BLaER1 (cell line): Measurements from ENCODE around the gene KRTAP5-2.
"Not testable (repeated sequence)": the region's sequence is repeated elsewhere in the genome, so short reads cannot be mapped to it uniquely, and the experiment has no call there.

Experiments
- H3K27ac ChIP-seq: shearing (Covaris generic); formaldehyde crosslinking; 2 replicates; pipeline ENCODE4 v1.8.1; 2022
- H3K27me3 ChIP-seq: shearing (Covaris generic); formaldehyde crosslinking; 2 replicates; pipeline ENCODE4 v1.8.1; 2022
- H3K36me3 ChIP-seq: shearing (Covaris generic); formaldehyde crosslinking; 2 replicates; pipeline ENCODE4 v1.8.1; 2022
- H3K4me1 ChIP-seq: shearing (Covaris generic); formaldehyde crosslinking; 2 replicates; pipeline ENCODE4 v1.8.1; 2022
- H3K4me2 ChIP-seq: shearing (Covaris generic); formaldehyde crosslinking; 2 replicates; pipeline ENCODE4 v1.8.1; 2022
- H3K4me3 ChIP-seq: shearing (Covaris generic); formaldehyde crosslinking; 2 replicates; pipeline ENCODE4 v1.8.1; 2022
- H3K9ac ChIP-seq: shearing (Covaris generic); formaldehyde crosslinking; 2 replicates; pipeline ENCODE4 v1.8.1; 2022
- H3K9me3 ChIP-seq: shearing (Covaris generic); formaldehyde crosslinking; 2 replicates; pipeline ENCODE4 v1.8.1; 2022
- H4K20me1 ChIP-seq: shearing (Covaris generic); formaldehyde crosslinking; 2 replicates; pipeline ENCODE4 v1.8.1; 2022
- Cebpa-rat ChIP-seq: shearing (Covaris generic); IDR thresholded peaks from 2 replicates; pipeline ENCODE4 v1.8.1; 2022

Gene KRTAP5-2, protein sequence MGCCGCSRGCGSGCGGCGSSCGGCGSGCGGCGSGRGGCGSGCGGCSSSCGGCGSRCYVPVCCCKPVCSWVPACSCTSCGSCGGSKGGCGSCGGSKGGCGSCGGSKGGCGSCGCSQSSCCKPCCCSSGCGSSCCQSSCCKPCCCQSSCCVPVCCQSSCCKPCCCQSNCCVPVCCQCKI

DNA sequence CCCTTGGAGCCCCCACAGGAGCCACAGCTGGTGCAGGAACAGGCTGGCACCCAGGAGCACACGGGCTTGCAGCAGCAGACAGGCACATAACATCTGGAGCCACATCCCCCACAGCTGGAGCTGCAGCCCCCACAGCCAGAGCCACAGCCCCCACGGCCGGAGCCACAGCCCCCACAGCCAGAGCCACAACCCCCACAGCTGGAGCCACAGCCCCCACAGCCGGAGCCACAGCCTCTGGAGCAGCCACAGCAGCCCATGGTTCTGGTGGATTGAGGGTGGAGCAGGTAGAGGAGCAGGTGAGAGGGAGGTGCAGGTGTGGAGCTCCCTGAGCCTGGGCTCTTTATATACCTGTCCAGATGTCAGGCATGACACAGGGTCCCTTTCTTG lies at the start of gene KRTAP5-2:
TSS of gene KRTAP5-2 (minus strand) at position 301 of the 387 bp plus-strand sequence. CDS start at position 257, 44 bp downstream.
- Histone ChIP-seq H3K27ac (no peak within 1 kb of the TSS), H3K4me3 (no peak within 1 kb of the TSS), H3K4me2 (peak within 1 kb of the TSS; percentile 34; the same call in 1 of the 2 replicates), H3K4me1 (peaks cover 14% of the 10 kb centered on the region; the same call in 1 of the 2 replicates), H3K9me3 (no peaks in the 10 kb centered on the region), H3K27me3 (no peaks in the 10 kb centered on the region), H4K20me1 (no peaks in the 10 kb centered on the region), H3K36me3 (no peaks in the 10 kb centered on the region), H3K9ac (no peak within 1 kb of the TSS)
- no peak for TF ChIP-seq Cebpa-rat

DNA sequence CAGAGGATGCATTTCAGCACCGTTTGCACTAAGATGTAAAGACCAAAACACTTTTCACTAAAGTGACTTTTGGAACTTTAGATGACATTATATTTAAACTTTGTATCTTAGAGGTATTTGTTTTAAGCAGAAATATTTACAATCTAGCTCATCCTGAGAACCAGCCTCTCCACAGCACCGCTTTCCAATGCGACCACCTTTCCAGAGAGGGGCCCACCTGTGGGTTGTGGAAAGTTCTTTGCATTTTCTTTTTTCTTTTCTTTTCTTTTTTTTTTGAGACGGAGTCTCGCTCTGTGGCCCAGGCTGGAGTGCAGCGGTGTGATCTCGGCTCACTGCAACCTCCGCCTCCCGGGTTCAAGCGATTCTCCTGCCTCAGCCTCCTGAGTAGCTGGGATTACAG lies 48.4 kb upstream of the KRTAP5-2 start:
- H3K4me1 ChIP-seq: peaks cover 12% of the 10 kb centered on the region
- not testable (repeated sequence) for H3K9me3 ChIP-seq, H3K4me2 ChIP-seq, H3K27ac ChIP-seq, H3K9ac ChIP-seq, H3K4me3 ChIP-seq, H4K20me1 ChIP-seq, H3K36me3 ChIP-seq, H3K27me3 ChIP-seq

DNA sequence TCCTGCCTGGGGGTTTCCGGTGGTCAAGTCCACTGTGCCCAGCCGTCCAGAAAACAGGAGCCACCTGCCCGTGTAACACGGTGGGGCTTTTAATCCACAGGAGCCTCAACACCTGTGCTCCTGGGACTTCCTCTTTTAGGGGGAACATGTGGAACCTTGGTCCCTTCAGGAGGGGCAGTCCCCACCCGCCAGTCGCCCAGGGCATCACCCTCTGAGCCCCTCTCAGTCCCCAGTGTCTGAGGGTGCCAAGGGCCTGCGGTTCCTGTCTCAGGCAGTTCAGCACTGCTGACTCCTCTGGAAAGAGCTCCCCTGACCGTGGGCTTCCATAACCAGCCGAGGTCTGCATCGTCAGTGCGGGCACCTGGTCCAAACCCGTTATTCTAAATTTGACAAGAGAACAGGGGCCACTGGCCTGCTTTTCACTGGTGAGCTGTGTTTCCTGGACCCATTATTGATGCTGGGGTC lies 47.3 kb upstream of the KRTAP5-2 start:
- H3K4me2 ChIP-seq: peak overlapping the region; percentile 52
- no peak overlapping the region for H3K27ac ChIP-seq
- H3K4me1 ChIP-seq: peaks cover 12% of the 10 kb centered on the region
- TF ChIP-seq Cebpa-rat: no peak
- no peaks in the 10 kb centered on the region; the same call in 1 of the 2 replicates for H4K20me1 ChIP-seq
- H3K36me3 ChIP-seq: no peaks in the 10 kb centered on the region
- peaks cover 13% of the 10 kb centered on the region; the same call in 1 of the 2 replicates for H3K27me3 ChIP-seq
- H3K9ac ChIP-seq: no peak overlapping the region
- H3K9me3 ChIP-seq: no peaks in the 10 kb centered on the region
- H3K4me3 ChIP-seq: no peak overlapping the region

DNA sequence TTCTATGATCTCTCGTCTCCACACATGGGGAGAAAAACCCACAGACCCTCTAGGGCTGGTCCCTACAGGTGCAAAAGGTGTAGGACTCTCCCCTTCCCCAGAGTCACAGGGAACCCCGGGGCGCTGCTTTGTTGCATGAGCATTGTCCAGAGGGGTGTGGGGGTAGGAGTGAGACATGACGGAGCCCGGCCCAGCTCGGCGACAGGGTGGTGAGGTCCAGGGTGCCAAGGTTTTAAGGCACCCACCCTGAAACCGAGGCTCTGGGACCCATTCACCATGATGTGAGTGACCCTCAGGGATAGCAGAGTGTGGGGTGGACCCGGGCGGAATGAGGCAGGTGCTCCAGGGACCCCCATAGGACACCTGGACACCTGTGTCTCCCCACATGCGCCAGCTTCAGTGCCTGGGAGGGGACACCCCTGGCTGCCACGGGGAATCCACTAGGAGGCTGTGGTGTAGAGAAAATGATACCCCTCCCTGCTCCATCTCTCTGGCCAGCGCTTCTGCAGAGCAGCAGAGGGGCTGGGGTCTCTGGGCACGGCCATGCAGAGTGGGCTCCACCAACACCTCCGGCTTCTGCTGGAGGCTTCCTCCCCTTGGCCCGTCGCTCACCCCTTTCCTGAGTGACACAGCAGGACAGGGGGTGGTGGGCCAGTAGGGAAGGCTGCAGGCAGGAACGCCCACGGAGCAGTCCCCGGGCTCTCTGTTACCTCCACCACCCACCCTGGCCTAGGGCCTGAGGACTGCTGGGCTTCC lies 46.7 kb upstream of the KRTAP5-2 start:
- no peak for TF ChIP-seq Cebpa-rat
- Histone ChIP-seq H3K27ac (no peak overlapping the region), H3K4me1 (peaks cover 12% of the 10 kb centered on the region), H3K36me3 (no peaks in the 10 kb centered on the region), H4K20me1 (no peaks in the 10 kb centered on the region; the same call in 1 of the 2 replicates), H3K9ac (no peak overlapping the region), H3K4me2 (peak overlapping the region; percentile 52), H3K4me3 (no peak overlapping the region), H3K27me3 (peaks cover 17% of the 10 kb centered on the region; the same call in 1 of the 2 replicates), H3K9me3 (no peaks in the 10 kb centered on the region)

DNA sequence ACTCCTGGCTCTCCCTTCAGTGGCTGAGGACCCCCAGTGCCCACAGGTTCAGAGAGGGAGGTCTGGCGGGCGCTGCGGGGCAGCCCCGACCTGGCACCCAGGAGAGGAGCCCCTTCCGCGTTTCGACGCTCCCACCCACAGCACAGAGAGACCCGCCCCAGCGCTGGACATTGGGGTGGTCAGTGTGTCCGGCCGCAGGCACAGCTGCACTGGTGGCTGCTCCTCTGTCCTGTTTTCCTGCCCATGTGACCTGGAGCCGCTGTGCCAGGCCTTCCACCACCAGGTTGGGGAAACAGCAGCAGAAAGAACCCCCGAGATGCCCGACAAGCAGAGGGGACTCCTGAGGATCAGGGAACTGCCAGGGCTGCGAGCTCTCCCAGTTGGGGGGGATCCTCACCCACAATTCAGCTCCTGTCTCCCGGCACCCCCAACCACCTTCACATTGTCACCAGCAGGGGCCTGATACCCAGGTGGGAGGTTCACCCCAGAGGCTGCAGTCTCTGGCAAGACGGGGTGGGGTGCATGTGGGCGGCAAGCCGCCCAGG lies 45.1 kb upstream of the KRTAP5-2 start:
- TF ChIP-seq Cebpa-rat: no peak
- no peaks in the 10 kb centered on the region; the same call in 1 of the 2 replicates for H4K20me1 ChIP-seq
- H3K4me1 ChIP-seq: peaks cover 12% of the 10 kb centered on the region

DNA sequence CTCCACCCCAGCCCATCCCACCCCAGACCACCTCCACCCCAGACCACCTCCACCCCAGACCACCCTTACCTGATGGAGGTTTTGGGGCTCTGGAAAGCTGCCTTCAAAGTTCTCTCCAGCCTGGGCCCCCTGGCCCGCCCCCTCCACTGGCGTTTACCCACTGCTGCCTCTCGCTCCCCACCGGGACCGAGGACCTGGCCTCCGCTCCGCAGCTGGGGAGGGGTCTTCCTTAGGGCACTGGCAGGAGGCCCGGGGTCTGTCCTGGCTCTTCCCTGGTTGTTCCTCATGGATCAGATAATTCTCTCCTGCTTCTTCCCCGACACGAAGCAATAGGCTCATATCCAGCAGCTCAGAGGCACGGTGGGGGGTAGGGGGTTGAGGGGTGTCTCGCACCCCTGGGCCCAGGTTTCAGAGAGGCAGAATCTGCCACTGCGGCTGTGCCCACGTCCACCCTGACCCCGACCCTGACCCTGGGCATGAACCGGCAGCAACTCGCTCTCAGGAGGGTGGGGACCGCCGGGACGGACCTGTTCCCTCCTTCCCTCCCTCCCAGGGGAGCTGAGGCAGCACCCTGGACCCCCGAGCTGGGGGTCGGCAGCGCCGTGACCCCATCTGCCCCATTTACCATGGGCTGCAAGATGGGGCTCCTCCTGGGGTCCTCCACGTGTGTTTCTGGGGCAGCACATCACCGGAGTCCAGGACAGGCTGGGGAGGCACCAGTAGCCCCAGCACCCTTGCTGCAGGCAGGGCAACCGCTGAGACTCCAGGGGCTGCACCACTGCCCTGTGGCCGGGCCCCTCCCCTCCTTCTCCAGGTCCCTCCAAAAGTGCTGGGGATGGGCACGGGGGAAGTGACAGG lies 44.4 kb upstream of the KRTAP5-2 start:
- no peaks in the 10 kb centered on the region for H3K9me3 ChIP-seq
- TF ChIP-seq Cebpa-rat: no peak
- no peaks in the 10 kb centered on the region; the same call in 1 of the 2 replicates for H4K20me1 ChIP-seq
- no peak overlapping the region for H3K4me3 ChIP-seq
- peaks cover 12% of the 10 kb centered on the region for H3K4me1 ChIP-seq
- no peak overlapping the region for H3K9ac ChIP-seq
- H3K36me3 ChIP-seq: no peaks in the 10 kb centered on the region
- H3K4me2 ChIP-seq: no peak overlapping the region
- H3K27me3 ChIP-seq: peaks cover 17% of the 10 kb centered on the region; the same call in 1 of the 2 replicates
- H3K27ac ChIP-seq: no peak overlapping the region

More for the DNA sequence above, 45.1 kb upstream of the KRTAP5-2 start:
- no peak overlapping the region for H3K27ac ChIP-seq
- H3K9me3 ChIP-seq: no peaks in the 10 kb centered on the region
- H3K4me2 ChIP-seq: no peak overlapping the region
- H3K9ac ChIP-seq: no peak overlapping the region
- peaks cover 17% of the 10 kb centered on the region; the same call in 1 of the 2 replicates for H3K27me3 ChIP-seq
- H3K4me3 ChIP-seq: no peak overlapping the region
- no peaks in the 10 kb centered on the region for H3K36me3 ChIP-seq

DNA sequence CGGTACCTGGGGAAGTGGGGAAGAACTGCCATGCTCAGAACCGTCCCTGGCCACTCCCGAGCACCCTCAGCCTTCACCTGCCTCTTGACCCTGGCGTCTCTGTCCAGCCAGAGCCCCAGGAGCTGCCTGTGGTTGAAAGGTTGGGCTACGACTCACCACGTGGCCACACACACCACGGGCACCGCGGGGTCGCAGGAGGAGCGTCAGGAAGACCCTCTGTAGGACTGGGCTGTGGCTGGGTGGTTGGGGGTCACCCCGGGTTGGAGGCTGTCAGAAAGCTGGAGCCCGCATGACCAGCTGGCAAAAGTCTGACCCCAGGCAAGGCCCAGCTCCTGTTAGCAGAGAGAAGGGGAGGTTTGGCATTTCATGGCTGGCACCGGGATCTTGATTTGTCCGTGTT lies 43.0 kb upstream of the KRTAP5-2 start:
- H3K27me3 ChIP-seq: peaks cover 17% of the 10 kb centered on the region; the same call in 1 of the 2 replicates
- no peak overlapping the region for H3K4me3 ChIP-seq
- no peaks in the 10 kb centered on the region for H3K36me3 ChIP-seq
- no peaks in the 10 kb centered on the region; the same call in 1 of the 2 replicates for H4K20me1 ChIP-seq
- no peak for TF ChIP-seq Cebpa-rat
- no peaks in the 10 kb centered on the region for H3K9me3 ChIP-seq
- peaks cover 12% of the 10 kb centered on the region for H3K4me1 ChIP-seq
- no peak overlapping the region for H3K4me2 ChIP-seq
- H3K27ac ChIP-seq: no peak overlapping the region
- no peak overlapping the region for H3K9ac ChIP-seq

DNA sequence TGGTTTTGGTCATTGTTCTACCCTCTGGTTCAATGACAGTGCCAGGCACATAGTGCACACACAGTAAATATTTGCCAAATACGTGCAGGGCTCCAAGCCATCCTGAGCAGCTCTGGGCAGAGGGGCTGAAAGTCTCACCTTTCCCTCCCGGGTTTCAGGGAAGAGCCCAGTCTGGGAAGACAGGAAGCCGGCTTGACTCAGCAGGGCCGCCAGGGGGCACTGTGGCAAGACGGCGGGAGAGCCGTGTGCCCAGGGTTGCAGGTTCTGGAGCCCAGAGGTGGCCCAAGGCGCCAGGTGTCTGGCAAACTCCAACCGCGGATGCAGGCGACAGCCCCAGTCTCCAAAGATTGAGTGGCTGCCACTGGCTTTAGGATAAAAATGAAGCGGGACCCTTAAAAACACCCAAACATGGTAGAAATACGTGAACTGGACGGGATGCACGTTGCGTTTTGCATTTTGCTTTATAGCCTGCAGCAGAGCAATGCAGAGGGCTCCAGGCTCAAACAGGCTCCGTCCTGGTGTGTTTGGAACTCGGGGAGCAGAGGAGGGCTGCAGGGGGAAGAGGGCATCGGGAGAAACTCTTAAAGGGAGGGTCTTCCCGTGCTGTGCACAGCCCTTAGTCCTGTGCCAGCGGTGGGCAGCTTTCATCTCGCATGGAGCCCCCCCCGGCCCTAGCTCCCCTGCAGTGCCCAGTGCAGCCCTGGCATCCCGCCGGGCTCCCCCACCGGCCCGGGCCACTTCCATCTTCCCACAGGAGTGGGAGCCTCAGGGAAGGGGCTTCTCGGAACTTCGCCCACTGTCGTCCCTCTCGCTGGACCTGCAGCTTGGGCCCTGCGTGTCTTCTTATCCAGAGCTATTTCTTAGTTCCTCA lies 42.2 kb upstream of the KRTAP5-2 start:
- H4K20me1 ChIP-seq: no peaks in the 10 kb centered on the region; the same call in 1 of the 2 replicates
- TF ChIP-seq Cebpa-rat: no peak
- H3K36me3 ChIP-seq: no peaks in the 10 kb centered on the region
- H3K4me2 ChIP-seq: no peak overlapping the region
- H3K27ac ChIP-seq: no peak overlapping the region
- no peaks in the 10 kb centered on the region for H3K9me3 ChIP-seq
- no peak overlapping the region for H3K9ac ChIP-seq
- H3K27me3 ChIP-seq: peaks cover 14% of the 10 kb centered on the region; the same call in 1 of the 2 replicates
- H3K4me3 ChIP-seq: no peak overlapping the region
- H3K4me1 ChIP-seq: peaks cover 7% of the 10 kb centered on the region
